Measurements from ENCODE around the gene PLA2G4E. TPM values are rescaled to one million over a fixed set of nuclear protein-coding genes. Genes with fewer than 3 reads are reported as not detected.

Gene PLA2G4E
- total RNA-seq, 6 experiments from 2014 or later, result not detected

GRCh38 chr15:41958002-41958420 lies 62.8 kb downstream of the PLA2G4E start:
- H3K27me3 ChIP-seq, result no peaks in the 10 kb centered on the region
- ATAC-seq, result peak; percentile 3 to 52 (median 10)
- intact Hi-C loops (cut with DNase I), result no loop called here
- H3K4me3 ChIP-seq, result no peak overlapping the region
- H3K27ac ChIP-seq, result no peak overlapping the region
- whole genome bisulfite sequencing (ENCODE audit: insufficient coverage, low coverage, low lambda C conversion rate, missing lambda C conversion rate), result 57% methylated on average over 4 of the region's 7 CpGs
- TF ChIP-seq POLR2A (IDR thresholded peaks at IDR 0.05), result no peak
- no peak for TF ChIP-seq CTCF (IDR thresholded peaks at IDR 0.05)
- peak in 1 of 3 donors; percentile 45 for DNase-seq
- peaks cover 0 to 47% (median 2%) of the 10 kb centered on the region in 4 donors for H3K4me1 ChIP-seq
- peaks cover 0 to 9% (median 0%) of the 10 kb centered on the region in 4 donors for H3K36me3 ChIP-seq
- no peaks in the 10 kb centered on the region for H3K9me3 ChIP-seq

DNA sequence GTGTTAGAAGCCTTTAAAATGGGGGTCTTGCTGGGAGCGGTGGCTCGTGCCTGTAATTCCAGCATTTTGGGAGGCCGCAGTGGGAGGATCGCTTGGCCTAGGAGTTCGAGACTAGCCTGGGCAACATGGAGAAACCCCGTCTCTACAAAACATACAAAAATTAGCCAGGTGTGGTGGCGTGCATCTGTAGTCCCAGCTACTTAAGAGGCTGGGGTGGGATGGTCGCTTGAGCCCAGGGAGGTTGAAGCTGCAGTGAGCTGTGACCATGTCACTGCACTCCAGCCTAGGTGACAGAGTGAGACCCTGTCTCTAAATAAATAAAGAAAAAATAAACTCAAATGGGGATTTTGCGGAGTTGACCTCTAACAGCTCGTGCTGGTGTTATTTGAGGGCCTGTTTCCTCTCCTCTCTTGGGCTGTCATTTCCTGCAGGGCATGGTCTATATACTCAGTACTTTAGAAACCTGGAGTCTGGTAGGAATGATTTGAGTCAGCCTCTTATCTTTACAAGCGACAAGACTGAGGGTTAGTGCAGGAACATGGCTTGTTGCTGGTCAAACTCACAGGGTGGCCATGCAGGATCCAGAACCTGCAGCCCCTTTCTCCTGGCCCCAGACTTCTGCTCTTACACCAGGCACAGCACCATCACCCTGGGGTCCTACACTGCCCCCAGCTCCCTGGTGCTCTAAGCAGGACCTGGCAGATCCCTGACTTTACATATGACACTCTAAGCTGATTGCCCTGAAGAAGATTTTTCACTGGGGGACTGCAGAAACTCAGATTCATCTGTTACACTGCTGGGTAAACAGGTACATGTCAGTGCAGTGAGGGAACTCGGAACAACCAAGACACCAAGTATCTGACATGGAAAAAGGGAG lies 63.6 kb downstream of the PLA2G4E start:
- 65% methylated on average over 8 of the region's 12 CpGs for WGBS (ENCODE audit: insufficient coverage, low coverage, low lambda C conversion rate, missing lambda C conversion rate)

GRCh38 chr15:41955807-41956525 lies 64.9 kb downstream of the PLA2G4E start:
- TF ChIP-seq CTCF (IDR thresholded peaks at IDR 0.05) (peak in 2 of 4 donors; percentile 18 to 33), POLR2A (IDR thresholded peaks at IDR 0.05) (no peak)
- Histone ChIP-seq H3K9me3 (no peaks in the 10 kb centered on the region), H3K36me3 (peaks cover 0 to 17% (median 0%) of the 10 kb centered on the region in 4 donors), H3K4me3 (no peak overlapping the region), H3K27me3 (no peaks in the 10 kb centered on the region), H3K4me1 (peaks cover 0 to 39% (median 2%) of the 10 kb centered on the region in 4 donors), H3K27ac (no peak overlapping the region)
- intact Hi-C loops (cut with DNase I), result no loop called here
- DNase-seq (peak in 1 of 3 donors; percentile 33), ATAC-seq (peak; percentile 21 to 58 (median 44))
- 64% methylated on average over 7 of the region's 21 CpGs for WGBS (ENCODE audit: insufficient coverage, low coverage, low lambda C conversion rate, missing lambda C conversion rate)

More for the DNA sequence above, 63.6 kb downstream of the PLA2G4E start:
- DNase-seq, result peak in 1 of 3 donors; percentile 35
- Histone ChIP-seq H3K4me3 (no peak overlapping the region), H3K9me3 (no peaks in the 10 kb centered on the region), H3K27me3 (no peaks in the 10 kb centered on the region), H3K27ac (no peak overlapping the region), H3K36me3 (peaks cover 0 to 17% (median 0%) of the 10 kb centered on the region in 4 donors), H3K4me1 (peaks cover 0 to 42% (median 2%) of the 10 kb centered on the region in 4 donors)
- intact Hi-C loops (cut with DNase I), result no loop called here
- TF ChIP-seq POLR2A (IDR thresholded peaks at IDR 0.05) (no peak), CTCF (IDR thresholded peaks at IDR 0.05) (no peak)
- ATAC-seq, result peak in 2 of 4 donors; percentile 5 to 26

DNA sequence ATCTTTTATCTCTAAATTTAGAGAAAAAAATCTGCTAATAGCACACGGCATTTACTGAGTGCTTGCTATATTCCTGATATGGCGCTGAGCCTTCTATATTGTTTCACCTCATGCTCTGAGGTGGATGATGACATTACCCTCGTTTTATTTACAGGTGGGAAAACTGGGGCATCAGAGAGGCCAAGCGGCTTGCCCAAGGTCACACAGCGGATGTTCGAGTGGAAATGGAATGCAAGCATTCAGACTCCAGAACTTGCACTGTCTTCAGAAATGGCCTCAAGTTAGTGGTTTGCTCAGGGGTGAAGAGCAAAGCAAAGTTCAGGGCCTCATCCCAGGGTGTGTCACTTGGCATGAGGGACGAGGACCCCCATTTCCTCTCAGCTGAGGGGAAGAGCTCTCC lies 65.7 kb downstream of the PLA2G4E start:
- Histone ChIP-seq H3K4me3 (no peak overlapping the region), H3K4me1 (peaks cover 0 to 36% (median 2%) of the 10 kb centered on the region in 4 donors), H3K9me3 (no peaks in the 10 kb centered on the region), H3K27ac (no peak overlapping the region), H3K27me3 (no peaks in the 10 kb centered on the region), H3K36me3 (peaks cover 0 to 17% (median 0%) of the 10 kb centered on the region in 4 donors)
- TF ChIP-seq POLR2A (IDR thresholded peaks at IDR 0.05), result no peak
- TF ChIP-seq CTCF (IDR thresholded peaks at IDR 0.05), result no peak
- DNase-seq, result peak in 1 of 3 donors; percentile 15
- intact Hi-C loops (cut with DNase I), result no loop called here
- 71% methylated on average over 3 of the region's 7 CpGs for WGBS (ENCODE audit: insufficient coverage, low coverage, low lambda C conversion rate, missing lambda C conversion rate)
- no peak for ATAC-seq

Measured in right lobe of liver (tissue), 6 donors.